ENCODE data around the gene PPM1L.
A peak's percentile ranks its signal among the peaks of the same experiment; 100 is the strongest.

PPM1L gene

DNA sequence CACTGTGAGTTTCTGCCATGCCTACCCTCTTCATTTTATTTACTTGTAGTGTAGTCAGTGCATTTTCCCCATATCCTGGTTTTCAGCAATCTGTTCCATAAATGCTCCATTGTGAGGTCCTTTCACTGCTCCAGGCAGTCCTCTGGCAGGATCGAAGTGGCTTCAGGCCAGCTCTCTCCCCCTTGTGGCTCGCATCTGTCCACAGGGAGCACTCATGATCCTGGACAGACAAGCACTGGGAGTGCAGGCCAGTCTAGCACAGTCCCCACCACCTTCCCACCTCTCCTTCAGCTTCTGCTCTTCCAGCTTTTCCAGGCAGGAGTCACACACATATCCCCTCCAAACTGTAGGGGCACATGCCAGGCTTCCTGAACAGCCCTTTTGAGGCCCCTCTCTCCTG is 173.6 kb downstream of the PPM1L start:
- H3K36me3 ChIP-seq (ENCODE audit: control insufficient read depth, insufficient read depth, low read length), result no peaks in the 10 kb centered on the region
- TF ChIP-seq, protein P1, sequence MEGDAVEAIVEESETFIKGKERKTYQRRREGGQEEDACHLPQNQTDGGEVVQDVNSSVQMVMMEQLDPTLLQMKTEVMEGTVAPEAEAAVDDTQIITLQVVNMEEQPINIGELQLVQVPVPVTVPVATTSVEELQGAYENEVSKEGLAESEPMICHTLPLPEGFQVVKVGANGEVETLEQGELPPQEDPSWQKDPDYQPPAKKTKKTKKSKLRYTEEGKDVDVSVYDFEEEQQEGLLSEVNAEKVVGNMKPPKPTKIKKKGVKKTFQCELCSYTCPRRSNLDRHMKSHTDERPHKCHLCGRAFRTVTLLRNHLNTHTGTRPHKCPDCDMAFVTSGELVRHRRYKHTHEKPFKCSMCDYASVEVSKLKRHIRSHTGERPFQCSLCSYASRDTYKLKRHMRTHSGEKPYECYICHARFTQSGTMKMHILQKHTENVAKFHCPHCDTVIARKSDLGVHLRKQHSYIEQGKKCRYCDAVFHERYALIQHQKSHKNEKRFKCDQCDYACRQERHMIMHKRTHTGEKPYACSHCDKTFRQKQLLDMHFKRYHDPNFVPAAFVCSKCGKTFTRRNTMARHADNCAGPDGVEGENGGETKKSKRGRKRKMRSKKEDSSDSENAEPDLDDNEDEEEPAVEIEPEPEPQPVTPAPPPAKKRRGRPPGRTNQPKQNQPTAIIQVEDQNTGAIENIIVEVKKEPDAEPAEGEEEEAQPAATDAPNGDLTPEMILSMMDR (IDR thresholded peaks at IDR 0.05; ENCODE audit: insufficient read depth, low read length, poor library complexity, severe bottlenecking), result no peak
- DNase-seq (ENCODE audit: extremely low read depth, insufficient read length), result no peak
- H3K4me3 ChIP-seq (replicated peaks; ENCODE audit: low read depth, low read length), result no peak overlapping the region
- H3K27me3 ChIP-seq (replicated peaks; ENCODE audit: control insufficient read depth, insufficient read depth, low read length), result no peaks in the 10 kb centered on the region

DNA sequence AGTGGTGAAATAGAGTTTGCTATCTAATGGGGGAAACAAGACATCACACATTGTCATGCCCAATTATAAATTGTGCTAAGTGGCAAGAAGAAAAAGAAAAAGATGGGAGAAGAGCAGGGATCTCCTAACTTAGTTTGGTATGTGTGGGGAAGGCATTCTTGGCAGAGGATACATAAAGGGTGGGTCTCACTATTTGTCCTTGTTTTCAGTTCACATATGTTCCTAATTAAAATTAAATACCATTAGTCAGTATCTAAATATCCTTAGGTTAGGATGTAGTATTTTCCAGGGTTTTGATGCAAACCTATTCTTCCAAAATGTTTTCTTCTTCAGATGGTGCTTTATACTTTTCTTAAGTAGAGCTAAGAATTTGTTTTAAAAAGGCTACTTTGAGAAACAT is 175.4 kb downstream of the PPM1L start:
- DNase-seq (ENCODE audit: extremely low read depth, insufficient read length), result no peak
- Histone ChIP-seq H3K27me3 (replicated peaks; ENCODE audit: control insufficient read depth, insufficient read depth, low read length) (no peaks in the 10 kb centered on the region), H3K4me3 (replicated peaks; ENCODE audit: low read depth, low read length) (no peak overlapping the region), H3K36me3 (ENCODE audit: control insufficient read depth, insufficient read depth, low read length) (no peaks in the 10 kb centered on the region)
- TF ChIP-seq, protein P1 (IDR thresholded peaks at IDR 0.05; ENCODE audit: insufficient read depth, low read length, poor library complexity, severe bottlenecking), result no peak

DNA sequence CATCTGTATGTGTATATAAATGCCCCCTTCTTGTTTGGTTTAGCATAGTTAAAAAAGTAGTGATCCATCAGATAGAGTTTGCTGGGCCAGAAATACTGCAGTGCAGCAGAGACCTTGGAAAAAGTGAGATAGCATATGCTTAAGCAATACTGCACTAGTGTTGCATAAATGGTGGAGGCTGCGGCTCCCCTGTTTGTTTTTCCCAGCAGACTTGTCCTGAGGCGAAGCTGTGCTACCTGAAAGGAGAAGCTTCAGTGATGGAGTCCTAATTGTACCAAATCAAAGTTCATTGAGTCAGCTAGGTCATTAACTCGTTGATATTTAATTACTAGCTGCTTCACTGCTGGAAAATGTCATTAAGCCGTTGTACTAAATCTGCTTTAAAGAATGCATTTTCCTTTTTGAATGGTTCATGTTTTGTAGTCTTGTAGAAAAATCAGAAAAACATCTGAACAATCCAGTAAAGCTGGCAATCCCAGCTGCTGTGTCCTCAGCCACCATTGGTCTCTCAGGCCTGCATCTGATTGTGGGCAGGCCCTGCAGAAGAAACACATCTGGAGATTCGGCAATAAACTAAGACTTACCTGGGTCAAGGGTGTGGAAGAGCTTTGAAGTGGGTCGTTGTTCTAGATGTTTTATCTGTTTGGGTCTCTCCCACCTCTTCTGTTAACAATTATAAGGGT is 179.5 kb downstream of the PPM1L start:
- no peaks in the 10 kb centered on the region for H3K36me3 ChIP-seq (ENCODE audit: control insufficient read depth, insufficient read depth, low read length)
- H3K4me3 ChIP-seq (replicated peaks; ENCODE audit: low read depth, low read length), result no peak overlapping the region
- TF ChIP-seq, protein P1 (IDR thresholded peaks at IDR 0.05; ENCODE audit: insufficient read depth, low read length, poor library complexity, severe bottlenecking), result no peak
- DNase-seq (ENCODE audit: extremely low read depth, insufficient read length), result no peak
- no peaks in the 10 kb centered on the region for H3K27me3 ChIP-seq (replicated peaks; ENCODE audit: control insufficient read depth, insufficient read depth, low read length)

DNA sequence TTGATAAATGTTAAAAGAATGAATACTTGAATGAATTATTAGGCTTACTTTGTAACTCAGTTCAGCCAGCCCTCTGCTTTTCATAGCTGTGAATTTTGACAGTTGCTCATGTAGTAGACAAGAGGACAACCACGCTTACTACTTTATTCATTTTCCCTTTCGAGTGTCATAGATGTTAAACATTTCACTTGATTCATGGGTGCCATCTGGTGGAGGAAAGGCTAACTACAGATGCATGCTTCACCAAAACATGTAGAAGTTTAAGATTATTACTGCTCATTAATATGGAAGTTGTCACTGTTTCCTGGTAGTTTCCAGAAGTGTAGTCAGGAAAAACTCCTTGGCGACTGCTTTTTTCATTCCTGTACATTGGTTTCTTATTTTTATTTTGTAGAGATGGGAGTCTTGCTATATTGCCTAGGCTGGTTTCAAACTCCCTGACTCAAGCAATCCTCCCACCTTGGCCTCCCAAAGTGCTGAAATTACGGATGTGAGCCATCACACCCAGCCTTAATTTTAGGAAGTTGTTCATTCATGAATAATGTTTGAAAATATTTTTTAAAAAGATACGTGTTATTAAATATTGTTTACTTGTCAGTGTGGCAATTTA is 186.0 kb downstream of the PPM1L start:
- DNase-seq (ENCODE audit: extremely low read depth, insufficient read length), result peak; percentile 21
- no peaks in the 10 kb centered on the region for H3K36me3 ChIP-seq (ENCODE audit: control insufficient read depth, insufficient read depth, low read length)
- H3K27me3 ChIP-seq (replicated peaks; ENCODE audit: control insufficient read depth, insufficient read depth, low read length), result no peaks in the 10 kb centered on the region
- TF ChIP-seq, protein P1 (IDR thresholded peaks at IDR 0.05; ENCODE audit: insufficient read depth, low read length, poor library complexity, severe bottlenecking), result peak; percentile 65
- H3K4me3 ChIP-seq (replicated peaks; ENCODE audit: low read depth, low read length), result no peak overlapping the region

DNA sequence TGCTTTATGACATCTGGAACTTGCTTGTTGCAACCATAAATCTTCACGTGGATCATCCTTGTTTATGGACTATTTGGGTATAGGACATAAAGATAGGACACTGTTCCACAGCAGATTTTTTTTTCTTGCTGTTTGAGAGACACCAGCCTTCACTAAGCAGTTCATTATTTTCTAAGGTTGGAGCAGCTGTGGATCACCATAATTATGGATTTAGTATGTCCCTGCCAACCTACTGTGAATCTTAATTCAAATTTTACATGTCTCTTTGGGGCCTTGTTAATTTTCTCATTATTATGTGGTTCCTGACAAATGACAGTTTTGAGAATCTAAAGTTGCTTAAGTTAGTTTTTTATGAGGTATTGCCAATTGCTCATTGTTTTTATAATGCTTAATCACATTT is 188.0 kb downstream of the PPM1L start:
- TF ChIP-seq, protein P1 (IDR thresholded peaks at IDR 0.05; ENCODE audit: insufficient read depth, low read length, poor library complexity, severe bottlenecking), result no peak
- Histone ChIP-seq H3K4me3 (replicated peaks; ENCODE audit: low read depth, low read length) (no peak overlapping the region), H3K27me3 (replicated peaks; ENCODE audit: control insufficient read depth, insufficient read depth, low read length) (no peaks in the 10 kb centered on the region), H3K36me3 (ENCODE audit: control insufficient read depth, insufficient read depth, low read length) (no peaks in the 10 kb centered on the region)
- DNase-seq (ENCODE audit: extremely low read depth, insufficient read length), result no peak
